Activated naive CD4-positive, alpha-beta T cell treated with anti-CD3 and anti-CD28 coated beads, Interleukin-2, amount 10 ng/mL, durations not matched to agents 7 days and 5 days (primary cell): Measurements from ENCODE around the gene OR1J2.
"Not testable (repeated sequence)": the region's sequence is repeated elsewhere in the genome, so short reads cannot be mapped to it uniquely, and the experiment has no call there.

Experiments
- CTCF ChIA-PET: fragments of 350-600 bp; sonication (Branson Sonifier 250); formaldehyde crosslinking; loops from one replicate; lab custom pipeline; 2021; ENCODE audit warnings: antibody characterized with exemption; lab: Charles Lee
- DNase-seq: peaks from one replicate; pipeline ENCODE4 v3.0.0-alpha.2; 2020
- H3K27ac Mint-ChIP-seq: one replicate; pipeline ENCODE4 v1.8.0; 2021; ENCODE audit warnings: mild to moderate bottlenecking, moderate library complexity, mixed read lengths
- H3K27me3 Mint-ChIP-seq: one replicate; pipeline ENCODE4 v1.8.0; 2021; ENCODE audit warnings: mild to moderate bottlenecking, mixed read lengths
- H3K36me3 Mint-ChIP-seq: one replicate; pipeline ENCODE4 v1.8.0; 2021; ENCODE audit warnings: mixed read lengths
- H3K4me1 Mint-ChIP-seq: one replicate; pipeline ENCODE4 v1.8.0; 2021; ENCODE audit warnings: mixed read lengths
- H3K4me3 Mint-ChIP-seq: one replicate; pipeline ENCODE4 v1.8.0; 2021; ENCODE audit warnings: mild to moderate bottlenecking, moderate library complexity, mixed read lengths
- H3K9me3 Mint-ChIP-seq: one replicate; pipeline ENCODE4 v1.8.0; 2021; ENCODE audit warnings: mixed read lengths

Gene OR1J2

DNA sequence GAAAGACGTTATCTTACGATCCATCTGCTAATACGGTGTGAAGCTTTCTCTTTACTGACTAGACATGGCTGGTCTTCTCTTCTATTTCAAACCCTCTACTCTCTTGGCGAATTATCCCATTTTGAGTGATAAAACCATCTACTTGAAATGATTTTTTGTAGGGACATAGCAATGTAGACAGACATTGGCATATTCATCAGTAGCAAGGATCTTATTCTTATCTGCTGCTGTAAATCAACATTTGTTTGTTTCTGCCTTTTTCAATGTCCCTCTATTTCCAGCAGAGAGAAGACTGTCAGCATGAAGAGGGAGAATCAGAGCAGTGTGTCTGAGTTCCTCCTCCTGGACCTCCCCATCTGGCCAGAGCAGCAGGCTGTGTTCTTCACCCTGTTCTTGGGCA is 8.2 kb downstream of the OR1J2 start, which contains the start of gene OR1J4:
Gene OR1J4 (plus strand): TSS at position 301 of the 400 bp plus-strand sequence. CDS start 0 bp downstream, at position 301.
- Mint-ChIP-seq H3K9me3 (no peaks in the 10 kb centered on the region), H3K27me3 (no peaks in the 10 kb centered on the region), H3K36me3 (no peaks in the 10 kb centered on the region), H3K27ac (no peak within 1 kb of the TSS), H3K4me1 (no peaks in the 10 kb centered on the region), H3K4me3 (no peak within 1 kb of the TSS)
- DNase-seq: no peak
- CTCF ChIA-PET: no interaction called here

DNA sequence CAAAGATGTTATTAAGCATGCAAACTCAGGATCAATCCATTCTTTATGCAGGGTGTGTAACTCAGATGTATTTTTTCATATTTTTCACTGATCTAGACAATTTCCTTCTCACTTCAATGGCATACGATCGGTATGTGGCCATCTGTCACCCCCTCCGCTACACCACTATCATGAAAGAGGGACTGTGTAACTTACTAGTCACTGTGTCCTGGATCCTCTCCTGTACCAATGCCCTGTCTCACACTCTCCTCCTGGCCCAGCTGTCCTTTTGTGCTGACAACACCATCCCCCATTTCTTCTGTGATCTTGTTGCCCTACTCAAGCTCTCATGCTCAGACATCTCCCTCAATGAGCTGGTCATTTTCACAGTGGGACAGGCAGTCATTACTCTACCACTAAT is 8.8 kb downstream of the OR1J2 start:
- H3K9me3 Mint-ChIP-seq: no peaks in the 10 kb centered on the region
- H3K27ac Mint-ChIP-seq: no peak overlapping the region
- CTCF ChIA-PET: no interaction called here
- no peaks in the 10 kb centered on the region for H3K27me3 Mint-ChIP-seq
- DNase-seq: no peak
- H3K4me3 Mint-ChIP-seq: no peak overlapping the region
- H3K4me1 Mint-ChIP-seq: no peaks in the 10 kb centered on the region
- H3K36me3 Mint-ChIP-seq: no peaks in the 10 kb centered on the region

DNA sequence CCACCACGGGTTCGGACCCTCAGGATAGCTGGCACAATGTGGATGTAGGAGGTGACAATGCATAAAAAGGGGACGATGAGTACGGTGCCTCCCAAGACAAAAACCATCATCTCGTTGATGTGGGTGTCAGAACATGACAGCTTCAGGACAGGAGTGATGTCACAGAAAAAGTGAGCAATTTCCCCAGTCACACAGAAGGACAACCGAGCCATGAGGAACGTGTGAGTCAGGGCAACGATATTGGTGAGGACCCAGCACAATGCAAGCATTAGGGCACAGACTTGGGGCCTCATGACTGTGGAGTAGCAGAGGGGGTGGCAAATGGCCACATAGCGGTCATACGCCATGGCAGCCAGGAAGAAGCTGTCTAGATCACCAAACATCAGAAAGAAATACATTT is 16.0 kb downstream of the OR1J2 start:
- Mint-ChIP-seq H3K36me3 (no peaks in the 10 kb centered on the region), H3K4me3 (no peak overlapping the region), H3K27ac (no peak overlapping the region), H3K4me1 (no peaks in the 10 kb centered on the region), H3K27me3 (peaks cover 8% of the 10 kb centered on the region), H3K9me3 (no peaks in the 10 kb centered on the region)
- CTCF ChIA-PET: no interaction called here
- DNase-seq: no peak

DNA sequence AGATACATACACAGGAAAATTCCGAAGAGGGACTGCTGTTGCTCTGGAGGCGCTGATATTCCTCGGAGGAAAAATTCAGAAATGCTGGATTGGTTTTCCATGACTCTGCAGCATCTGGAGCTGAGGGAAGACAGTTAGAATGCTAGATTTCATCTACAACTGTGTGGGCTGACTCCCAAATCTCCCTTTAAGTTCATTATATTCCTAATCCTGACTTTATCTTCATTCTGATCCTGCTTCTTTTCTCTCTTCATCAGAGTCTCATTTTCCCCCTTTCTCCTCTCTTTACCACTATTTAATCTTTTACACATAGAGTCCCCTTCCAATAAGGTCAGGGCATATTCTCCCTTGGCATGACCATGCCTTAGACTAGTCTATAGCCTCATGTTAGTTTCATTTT is 16.6 kb downstream of the OR1J2 start, which contains the start of gene OR1N1:
Gene OR1N1 (minus strand): TSS at position 101 of the 400 bp plus-strand sequence. CDS start 0 bp downstream, at position 101.
- H3K4me3 Mint-ChIP-seq: no peak within 1 kb of the TSS
- H3K9me3 Mint-ChIP-seq: no peaks in the 10 kb centered on the region
- no peak within 1 kb of the TSS for H3K27ac Mint-ChIP-seq
- H3K4me1 Mint-ChIP-seq: no peaks in the 10 kb centered on the region
- CTCF ChIA-PET: no interaction called here
- DNase-seq: no peak
- H3K27me3 Mint-ChIP-seq: peaks cover 8% of the 10 kb centered on the region
- no peaks in the 10 kb centered on the region for H3K36me3 Mint-ChIP-seq

DNA sequence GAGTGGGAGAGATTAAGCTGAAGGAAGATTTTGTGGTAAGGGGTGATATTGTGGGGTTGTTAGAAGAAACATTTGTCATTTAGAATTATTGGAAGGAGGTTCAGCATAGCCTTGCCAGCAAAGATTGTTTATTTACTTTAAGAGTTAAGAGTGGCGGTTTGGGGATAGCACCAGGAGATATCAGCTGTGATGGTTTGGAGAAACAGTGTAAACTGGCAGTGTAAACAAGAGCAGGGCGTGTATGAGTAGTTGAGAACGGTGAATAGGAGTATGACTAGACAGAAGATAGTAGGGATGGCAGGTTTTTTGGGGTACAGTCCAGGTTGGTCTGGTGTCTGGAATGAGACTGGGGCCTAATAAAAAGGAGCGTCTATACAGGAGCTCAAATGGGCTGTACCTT is 20.6 kb downstream of the OR1J2 start:
- CTCF ChIA-PET, H3K27me3 Mint-ChIP-seq, H3K4me3 Mint-ChIP-seq, H3K27ac Mint-ChIP-seq, DNase-seq, H3K9me3 Mint-ChIP-seq, H3K4me1 Mint-ChIP-seq, H3K36me3 Mint-ChIP-seq: not testable (repeated sequence)

DNA sequence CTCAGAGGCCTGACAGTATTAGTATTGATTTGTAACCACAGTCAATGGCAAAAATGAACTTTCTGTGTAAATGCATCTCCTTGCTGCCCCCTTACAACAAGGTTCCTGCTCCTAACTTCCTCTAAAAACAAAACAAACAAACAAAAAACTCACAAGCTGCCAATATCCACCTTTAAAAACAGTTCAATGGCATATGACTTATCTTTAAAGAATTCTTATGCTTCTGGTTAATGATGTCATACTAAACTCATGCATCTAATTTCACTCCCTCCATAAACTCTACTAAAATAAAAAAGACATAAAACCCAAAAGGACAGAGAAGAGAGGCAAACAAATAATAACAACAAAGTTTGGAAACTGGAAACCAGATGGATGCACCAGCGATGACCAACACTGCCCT is 25.5 kb downstream of the OR1J2 start:
- no peak for DNase-seq
- H3K4me1 Mint-ChIP-seq: no peaks in the 10 kb centered on the region
- H3K27ac Mint-ChIP-seq: no peak overlapping the region
- H3K36me3 Mint-ChIP-seq: no peaks in the 10 kb centered on the region
- CTCF ChIA-PET: no interaction called here
- peaks cover 2% of the 10 kb centered on the region for H3K9me3 Mint-ChIP-seq
- no peak overlapping the region for H3K4me3 Mint-ChIP-seq
- no peaks in the 10 kb centered on the region for H3K27me3 Mint-ChIP-seq

DNA sequence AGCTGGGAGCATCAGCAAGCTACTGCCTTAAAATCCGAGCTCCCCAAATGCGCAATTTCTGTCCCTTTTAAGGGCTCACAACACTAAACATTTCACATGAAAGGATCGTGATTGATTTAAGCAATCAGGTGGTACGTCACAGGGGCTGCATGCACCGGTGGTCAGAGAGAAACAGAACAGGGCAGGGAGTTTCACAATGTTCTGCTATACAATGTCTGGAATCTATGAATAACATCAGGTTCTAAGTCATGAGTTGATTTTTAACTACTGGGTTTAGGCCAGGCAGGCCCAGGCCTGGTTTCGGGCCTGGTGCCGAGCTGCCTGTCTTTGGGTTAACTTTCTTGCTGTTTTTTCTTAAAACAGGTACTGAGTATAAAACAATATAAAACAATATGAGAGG is 26.5 kb downstream of the OR1J2 start:
- H3K27ac Mint-ChIP-seq, H3K9me3 Mint-ChIP-seq, H3K27me3 Mint-ChIP-seq, H3K36me3 Mint-ChIP-seq, H3K4me1 Mint-ChIP-seq, DNase-seq, CTCF ChIA-PET, H3K4me3 Mint-ChIP-seq: not testable (repeated sequence)

DNA sequence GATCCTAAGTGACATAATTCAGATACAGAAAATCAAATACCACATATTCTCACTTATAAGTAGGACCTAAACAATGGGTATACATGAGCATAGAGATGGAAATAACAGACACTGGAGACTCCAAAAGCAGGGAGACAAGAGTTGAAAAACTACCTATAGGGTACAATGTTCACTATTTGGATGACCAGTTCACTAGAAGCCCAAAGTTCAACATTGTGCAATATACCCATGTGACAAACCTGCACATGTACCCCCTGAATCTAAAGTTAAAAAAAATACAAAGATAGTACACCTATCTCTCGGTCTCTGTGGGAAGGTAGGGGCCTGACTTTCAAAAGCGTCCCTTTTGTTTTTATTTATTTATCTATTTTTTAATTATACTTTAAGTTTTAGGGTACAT is 28.2 kb downstream of the OR1J2 start:
- DNase-seq: no peak
- H3K4me1 Mint-ChIP-seq: no peaks in the 10 kb centered on the region
- H3K9me3 Mint-ChIP-seq: peaks cover 2% of the 10 kb centered on the region
- H3K4me3 Mint-ChIP-seq: no peak overlapping the region
- H3K27me3 Mint-ChIP-seq: peaks cover 4% of the 10 kb centered on the region
- CTCF ChIA-PET: no interaction called here
- no peaks in the 10 kb centered on the region for H3K36me3 Mint-ChIP-seq
- H3K27ac Mint-ChIP-seq: no peak overlapping the region

DNA sequence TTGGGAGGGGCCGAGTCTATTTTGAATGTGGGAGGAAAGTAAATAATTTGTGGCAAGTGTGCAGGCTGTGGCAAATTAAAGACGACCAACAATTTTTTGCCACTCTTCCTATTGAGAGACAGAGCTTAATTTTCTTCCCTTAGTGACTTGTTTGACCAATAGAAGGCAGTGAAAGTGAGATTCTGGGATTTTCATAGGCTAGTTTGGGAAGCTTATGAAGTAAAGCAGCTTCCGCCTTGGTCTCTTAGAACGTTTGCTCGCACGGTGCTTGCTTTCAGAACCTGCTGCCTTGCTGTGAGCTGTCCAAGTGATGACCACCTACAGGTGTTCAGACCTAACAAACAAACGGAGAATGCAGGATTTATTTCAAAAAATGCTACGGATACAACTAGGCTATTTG is 35.6 kb downstream of the OR1J2 start:
- Mint-ChIP-seq H3K4me1 (no peaks in the 10 kb centered on the region), H3K36me3 (no peaks in the 10 kb centered on the region), H3K9me3 (no peaks in the 10 kb centered on the region), H3K27me3 (peaks cover 13% of the 10 kb centered on the region), H3K27ac (no peak overlapping the region), H3K4me3 (no peak overlapping the region)
- CTCF ChIA-PET: no interaction called here
- no peak for DNase-seq

DNA sequence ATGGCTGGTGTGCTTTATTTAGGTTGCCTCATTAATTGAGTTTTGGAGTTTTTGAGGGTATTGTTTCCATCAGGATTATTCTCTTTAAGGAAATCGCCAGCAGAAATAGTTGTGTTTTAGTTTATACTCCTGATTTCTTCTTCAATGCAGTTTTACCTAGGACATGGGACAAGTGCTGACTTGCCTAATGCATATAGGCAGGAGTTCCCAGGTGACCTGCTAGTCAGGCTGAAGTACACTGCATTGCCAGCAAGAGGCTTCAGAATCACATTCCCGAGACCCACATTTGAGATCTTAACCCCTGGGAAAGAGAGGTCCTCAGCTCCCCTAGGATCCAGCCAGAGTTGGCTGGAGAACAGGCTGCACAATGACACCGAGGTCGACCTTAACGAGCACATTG is 40.8 kb downstream of the OR1J2 start:
- no peaks in the 10 kb centered on the region for H3K9me3 Mint-ChIP-seq
- CTCF ChIA-PET: interaction anchor here (0.6 kb wide), 1 partner anchor 334 kb away, joined by 3 read pairs; no protein-coding TSS in a partner anchor
- H3K27ac Mint-ChIP-seq: no peak overlapping the region
- no peaks in the 10 kb centered on the region for H3K4me1 Mint-ChIP-seq
- no peaks in the 10 kb centered on the region for H3K27me3 Mint-ChIP-seq
- H3K36me3 Mint-ChIP-seq: no peaks in the 10 kb centered on the region
- no peak for DNase-seq
- no peak overlapping the region for H3K4me3 Mint-ChIP-seq

DNA sequence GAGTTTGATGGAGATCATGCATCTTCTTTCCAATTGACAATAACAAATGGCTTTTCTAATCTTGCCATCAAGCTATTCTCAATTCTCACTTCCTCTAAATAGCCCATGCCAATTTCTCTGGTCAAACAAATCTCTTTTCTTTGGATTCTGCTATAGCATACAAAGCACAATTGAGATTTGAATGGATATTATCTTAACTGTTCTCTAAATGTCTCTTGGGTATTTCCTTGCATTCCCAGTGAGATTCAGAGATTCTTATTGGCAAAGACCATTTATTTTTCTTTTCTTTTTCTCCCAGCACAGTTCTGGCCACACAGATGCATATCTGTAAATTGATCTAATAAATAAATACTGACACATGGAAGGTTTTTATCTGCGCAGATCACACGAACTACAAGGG is 42.2 kb downstream of the OR1J2 start, which contains the start of gene OR1N2:
Gene OR1N2 (plus strand): TSS at position 301 of the 400 bp plus-strand sequence. CDS start 100 bp downstream, outside the sequence.
- no peak within 1 kb of the TSS for H3K4me3 Mint-ChIP-seq
- no peaks in the 10 kb centered on the region for H3K36me3 Mint-ChIP-seq
- CTCF ChIA-PET: no interaction called here
- H3K9me3 Mint-ChIP-seq: no peaks in the 10 kb centered on the region
- no peaks in the 10 kb centered on the region for H3K27me3 Mint-ChIP-seq
- DNase-seq: no peak
- H3K4me1 Mint-ChIP-seq: no peaks in the 10 kb centered on the region
- H3K27ac Mint-ChIP-seq: no peak within 1 kb of the TSS
